Measurements from ENCODE around the gene MBNL2. TPM values are rescaled to one million over a fixed set of nuclear protein-coding genes. Genes with fewer than 3 reads are reported as not detected.

MBNL2 gene
- total and polyA plus RNA-seq, 2 of the 13 experiments (the other 11 are each of a cell fraction or from before 2014, with no cell fraction given) = 30.8 to 59.0 TPM

DNA sequence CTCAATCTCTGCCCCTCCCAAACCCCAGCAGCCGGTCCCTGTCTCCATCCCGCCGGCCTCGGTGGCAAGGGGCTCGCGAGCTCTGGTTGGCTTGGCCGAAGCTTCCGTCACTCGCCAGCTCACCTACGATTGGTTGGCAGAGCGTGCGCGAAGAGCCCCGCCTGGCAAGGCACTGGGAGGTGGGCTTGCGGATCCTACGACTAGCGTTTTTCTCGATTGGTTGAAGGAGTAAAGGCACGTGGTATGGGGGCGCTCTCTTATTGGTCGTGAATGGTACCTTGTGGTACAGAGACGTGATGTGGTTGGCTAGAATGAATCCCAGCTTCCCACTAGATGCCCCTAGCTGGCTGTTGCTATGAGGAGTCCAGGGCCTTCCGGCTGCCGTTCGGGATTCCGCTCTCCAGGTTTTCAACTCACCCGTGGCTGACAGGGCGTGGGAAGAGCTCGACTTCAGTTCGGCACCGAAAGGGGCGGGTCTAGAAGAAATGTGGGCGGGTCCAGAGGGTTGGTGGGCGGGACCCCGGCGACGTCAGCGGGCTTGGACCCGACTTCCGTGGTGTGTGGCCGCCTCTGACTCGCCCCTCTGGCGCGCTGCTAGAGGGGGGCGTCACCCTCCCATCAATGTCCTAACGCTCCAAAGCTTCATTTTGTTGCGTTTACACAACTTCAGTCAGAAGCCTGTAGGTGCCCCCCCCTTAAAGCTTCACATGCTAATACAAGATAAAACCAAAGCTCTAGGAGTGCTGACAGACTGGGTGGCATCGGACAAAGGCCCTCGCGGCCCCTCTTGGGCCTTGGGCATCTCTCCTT lies 211.0 kb downstream of the MBNL2 start (continued):
- TF ChIP-seq, protein P1, sequence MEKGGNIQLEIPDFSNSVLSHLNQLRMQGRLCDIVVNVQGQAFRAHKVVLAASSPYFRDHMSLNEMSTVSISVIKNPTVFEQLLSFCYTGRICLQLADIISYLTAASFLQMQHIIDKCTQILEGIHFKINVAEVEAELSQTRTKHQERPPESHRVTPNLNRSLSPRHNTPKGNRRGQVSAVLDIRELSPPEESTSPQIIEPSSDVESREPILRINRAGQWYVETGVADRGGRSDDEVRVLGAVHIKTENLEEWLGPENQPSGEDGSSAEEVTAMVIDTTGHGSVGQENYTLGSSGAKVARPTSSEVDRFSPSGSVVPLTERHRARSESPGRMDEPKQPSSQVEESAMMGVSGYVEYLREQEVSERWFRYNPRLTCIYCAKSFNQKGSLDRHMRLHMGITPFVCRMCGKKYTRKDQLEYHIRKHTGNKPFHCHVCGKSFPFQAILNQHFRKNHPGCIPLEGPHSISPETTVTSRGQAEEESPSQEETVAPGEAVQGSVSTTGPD (CRISPR knock-in tag; IDR thresholded peaks at IDR 0.05) = no peak
- TF ChIP-seq POGZ (CRISPR knock-in tag; IDR thresholded peaks at IDR 0.05) (peak; percentile 100), ZNF777 (CRISPR knock-in tag; IDR thresholded peaks at IDR 0.05) (no peak), NFE2L1 (CRISPR knock-in tag; IDR thresholded peaks at IDR 0.05; ENCODE audit: borderline replicate concordance) (no peak), ZNF329 (CRISPR knock-in tag; IDR thresholded peaks at IDR 0.05; ENCODE audit: low read depth) (no peak), NCOA2 (CRISPR knock-in tag; IDR thresholded peaks at IDR 0.05) (0 out of 2 replicates have a peak, but pooled peaks have one; percentile 23), MIER3 (CRISPR knock-in tag; IDR thresholded peaks at IDR 0.05; ENCODE audit: borderline replicate concordance) (peak; percentile 54; the same call in 1 of the 2 replicates), HCFC1 (IDR thresholded peaks at IDR 0.05; ENCODE audit: low read depth, low read length) (peak; percentile 24; the same call in 1 of the 2 replicates), RAD51 (IDR thresholded peaks at IDR 0.05; ENCODE audit: borderline replicate concordance) (peak; percentile 95), REPIN1 (CRISPR knock-in tag; IDR thresholded peaks at IDR 0.05; ENCODE audit: borderline replicate concordance, low read depth) (peak; percentile 31; the same call in 1 of the 2 replicates), BHLHE40 (IDR thresholded peaks at IDR 0.05; ENCODE audit: low read length) (no peak)
- TF ChIP-seq, protein P2, sequence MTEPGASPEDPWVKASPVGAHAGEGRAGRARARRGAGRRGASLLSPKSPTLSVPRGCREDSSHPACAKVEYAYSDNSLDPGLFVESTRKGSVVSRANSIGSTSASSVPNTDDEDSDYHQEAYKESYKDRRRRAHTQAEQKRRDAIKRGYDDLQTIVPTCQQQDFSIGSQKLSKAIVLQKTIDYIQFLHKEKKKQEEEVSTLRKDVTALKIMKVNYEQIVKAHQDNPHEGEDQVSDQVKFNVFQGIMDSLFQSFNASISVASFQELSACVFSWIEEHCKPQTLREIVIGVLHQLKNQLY (CRISPR knock-in tag; IDR thresholded peaks at IDR 0.05) = peak; percentile 15; the same call in 1 of the 2 replicates
- TF ChIP-seq, protein P3, sequence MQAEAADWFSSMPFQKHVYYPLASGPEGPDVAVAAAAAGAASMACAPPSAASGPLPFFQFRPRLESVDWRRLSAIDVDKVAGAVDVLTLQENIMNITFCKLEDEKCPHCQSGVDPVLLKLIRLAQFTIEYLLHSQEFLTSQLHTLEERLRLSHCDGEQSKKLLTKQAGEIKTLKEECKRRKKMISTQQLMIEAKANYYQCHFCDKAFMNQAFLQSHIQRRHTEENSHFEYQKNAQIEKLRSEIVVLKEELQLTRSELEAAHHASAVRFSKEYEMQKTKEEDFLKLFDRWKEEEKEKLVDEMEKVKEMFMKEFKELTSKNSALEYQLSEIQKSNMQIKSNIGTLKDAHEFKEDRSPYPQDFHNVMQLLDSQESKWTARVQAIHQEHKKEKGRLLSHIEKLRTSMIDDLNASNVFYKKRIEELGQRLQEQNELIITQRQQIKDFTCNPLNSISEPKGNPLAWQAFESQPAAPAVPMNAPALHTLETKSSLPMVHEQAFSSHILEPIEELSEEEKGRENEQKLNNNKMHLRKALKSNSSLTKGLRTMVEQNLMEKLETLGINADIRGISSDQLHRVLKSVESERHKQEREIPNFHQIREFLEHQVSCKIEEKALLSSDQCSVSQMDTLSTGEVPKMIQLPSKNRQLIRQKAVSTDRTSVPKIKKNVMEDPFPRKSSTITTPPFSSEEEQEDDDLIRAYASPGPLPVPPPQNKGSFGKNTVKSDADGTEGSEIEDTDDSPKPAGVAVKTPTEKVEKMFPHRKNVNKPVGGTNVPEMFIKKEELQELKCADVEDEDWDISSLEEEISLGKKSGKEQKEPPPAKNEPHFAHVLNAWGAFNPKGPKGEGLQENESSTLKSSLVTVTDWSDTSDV (CRISPR knock-in tag; IDR thresholded peaks at IDR 0.05) = no peak
- TF ChIP-seq, protein P4, sequence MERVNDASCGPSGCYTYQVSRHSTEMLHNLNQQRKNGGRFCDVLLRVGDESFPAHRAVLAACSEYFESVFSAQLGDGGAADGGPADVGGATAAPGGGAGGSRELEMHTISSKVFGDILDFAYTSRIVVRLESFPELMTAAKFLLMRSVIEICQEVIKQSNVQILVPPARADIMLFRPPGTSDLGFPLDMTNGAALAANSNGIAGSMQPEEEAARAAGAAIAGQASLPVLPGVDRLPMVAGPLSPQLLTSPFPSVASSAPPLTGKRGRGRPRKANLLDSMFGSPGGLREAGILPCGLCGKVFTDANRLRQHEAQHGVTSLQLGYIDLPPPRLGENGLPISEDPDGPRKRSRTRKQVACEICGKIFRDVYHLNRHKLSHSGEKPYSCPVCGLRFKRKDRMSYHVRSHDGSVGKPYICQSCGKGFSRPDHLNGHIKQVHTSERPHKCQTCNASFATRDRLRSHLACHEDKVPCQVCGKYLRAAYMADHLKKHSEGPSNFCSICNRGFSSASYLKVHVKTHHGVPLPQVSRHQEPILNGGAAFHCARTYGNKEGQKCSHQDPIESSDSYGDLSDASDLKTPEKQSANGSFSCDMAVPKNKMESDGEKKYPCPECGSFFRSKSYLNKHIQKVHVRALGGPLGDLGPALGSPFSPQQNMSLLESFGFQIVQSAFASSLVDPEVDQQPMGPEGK (CRISPR knock-in tag; IDR thresholded peaks at IDR 0.05) = peak; percentile 49
- TF ChIP-seq, protein P5, sequence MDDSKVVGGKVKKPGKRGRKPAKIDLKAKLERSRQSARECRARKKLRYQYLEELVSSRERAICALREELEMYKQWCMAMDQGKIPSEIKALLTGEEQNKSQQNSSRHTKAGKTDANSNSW (CRISPR knock-in tag; IDR thresholded peaks at IDR 0.05; ENCODE audit: borderline replicate concordance) = no peak
- TF ChIP-seq, protein P6, sequence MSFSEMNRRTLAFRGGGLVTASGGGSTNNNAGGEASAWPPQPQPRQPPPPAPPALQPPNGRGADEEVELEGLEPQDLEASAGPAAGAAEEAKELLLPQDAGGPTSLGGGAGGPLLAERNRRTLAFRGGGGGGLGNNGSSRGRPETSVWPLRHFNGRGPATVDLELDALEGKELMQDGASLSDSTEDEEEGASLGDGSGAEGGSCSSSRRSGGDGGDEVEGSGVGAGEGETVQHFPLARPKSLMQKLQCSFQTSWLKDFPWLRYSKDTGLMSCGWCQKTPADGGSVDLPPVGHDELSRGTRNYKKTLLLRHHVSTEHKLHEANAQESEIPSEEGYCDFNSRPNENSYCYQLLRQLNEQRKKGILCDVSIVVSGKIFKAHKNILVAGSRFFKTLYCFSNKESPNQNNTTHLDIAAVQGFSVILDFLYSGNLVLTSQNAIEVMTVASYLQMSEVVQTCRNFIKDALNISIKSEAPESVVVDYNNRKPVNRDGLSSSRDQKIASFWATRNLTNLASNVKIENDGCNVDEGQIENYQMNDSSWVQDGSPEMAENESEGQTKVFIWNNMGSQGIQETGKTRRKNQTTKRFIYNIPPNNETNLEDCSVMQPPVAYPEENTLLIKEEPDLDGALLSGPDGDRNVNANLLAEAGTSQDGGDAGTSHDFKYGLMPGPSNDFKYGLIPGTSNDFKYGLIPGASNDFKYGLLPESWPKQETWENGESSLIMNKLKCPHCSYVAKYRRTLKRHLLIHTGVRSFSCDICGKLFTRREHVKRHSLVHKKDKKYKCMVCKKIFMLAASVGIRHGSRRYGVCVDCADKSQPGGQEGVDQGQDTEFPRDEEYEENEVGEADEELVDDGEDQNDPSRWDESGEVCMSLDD (CRISPR knock-in tag; IDR thresholded peaks at IDR 0.05; ENCODE audit: borderline replicate concordance) = no peak
- TF ChIP-seq, protein P7, sequence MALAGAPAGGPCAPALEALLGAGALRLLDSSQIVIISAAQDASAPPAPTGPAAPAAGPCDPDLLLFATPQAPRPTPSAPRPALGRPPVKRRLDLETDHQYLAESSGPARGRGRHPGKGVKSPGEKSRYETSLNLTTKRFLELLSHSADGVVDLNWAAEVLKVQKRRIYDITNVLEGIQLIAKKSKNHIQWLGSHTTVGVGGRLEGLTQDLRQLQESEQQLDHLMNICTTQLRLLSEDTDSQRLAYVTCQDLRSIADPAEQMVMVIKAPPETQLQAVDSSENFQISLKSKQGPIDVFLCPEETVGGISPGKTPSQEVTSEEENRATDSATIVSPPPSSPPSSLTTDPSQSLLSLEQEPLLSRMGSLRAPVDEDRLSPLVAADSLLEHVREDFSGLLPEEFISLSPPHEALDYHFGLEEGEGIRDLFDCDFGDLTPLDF (CRISPR knock-in tag; IDR thresholded peaks at IDR 0.05) = no peak
